ENCODE results near the gene OR5M8.

The OR5M8 gene

DNA sequence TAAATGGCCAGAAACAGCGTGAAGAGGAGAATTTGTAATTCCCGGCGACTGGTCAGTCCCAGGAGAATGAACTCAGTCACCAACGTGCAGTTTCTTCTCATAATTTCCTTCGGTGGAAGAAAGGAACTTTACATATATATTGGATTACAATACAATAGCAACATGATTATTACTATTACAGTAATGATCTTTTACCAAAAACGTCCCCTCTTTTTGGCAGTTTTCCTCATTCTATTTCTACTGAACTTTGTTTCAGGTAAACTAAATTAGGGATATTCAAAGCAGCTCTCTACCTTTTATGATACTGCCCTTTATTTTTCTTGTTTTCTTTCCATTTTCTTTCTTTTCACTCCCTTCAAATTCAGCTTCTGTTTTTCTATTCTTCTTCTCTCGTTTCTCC lies at the start of gene OR5M8:
OR5M8 (minus strand) TSS at position 101 of the 400 bp plus-strand sequence; CDS start at position 101, 0 bp downstream.
- no peak for DNase-seq (ENCODE audit: low read depth in 1 of 2, low spot score in 1 of 2)
- no peak for TF ChIP-seq JUND (IDR thresholded peaks at IDR 0.05; ENCODE audit: low read depth)
- in situ Hi-C loops (cut with HindIII; ENCODE audit: low pct_unique_long_range_greater_than_20kb, low sequenced_read_pairs): no loop called here

DNA sequence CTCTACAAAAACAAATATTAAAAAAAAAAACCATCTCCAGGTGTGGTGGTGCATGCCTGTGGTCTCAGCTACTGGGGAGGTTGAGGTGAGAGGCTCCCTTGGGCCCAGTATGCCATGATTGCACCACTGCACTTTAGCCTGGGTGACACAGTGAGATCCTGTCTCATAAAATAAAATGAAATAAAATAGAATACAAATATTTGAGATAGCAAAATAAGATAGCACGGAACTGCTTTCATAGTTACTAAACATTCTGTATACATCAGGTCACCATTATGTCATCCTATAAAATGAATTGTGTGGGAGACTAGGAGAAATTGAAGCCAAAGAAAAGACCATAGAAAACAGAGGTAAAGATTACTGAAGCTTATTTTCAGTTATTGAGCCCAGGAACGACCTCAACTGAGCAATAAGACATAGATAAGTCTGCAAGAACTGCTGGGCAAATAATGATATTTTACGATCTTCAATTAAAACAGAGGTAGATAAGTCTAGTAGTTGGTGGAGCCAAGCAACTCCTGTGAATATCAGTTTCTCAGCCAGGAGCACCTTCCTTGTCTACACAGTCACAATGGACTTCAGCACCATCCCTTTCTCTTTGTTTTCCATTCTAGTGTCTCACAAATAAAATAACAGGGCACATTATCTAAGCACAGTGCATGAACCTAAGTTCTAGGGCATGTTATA lies 42.0 kb upstream of the OR5M8 start:
- TF ChIP-seq JUND (IDR thresholded peaks at IDR 0.05; ENCODE audit: low read depth): no peak
- no peak for DNase-seq (ENCODE audit: low read depth in 1 of 2, low spot score in 1 of 2)
- in situ Hi-C loops (cut with HindIII; ENCODE audit: low pct_unique_long_range_greater_than_20kb, low sequenced_read_pairs): no loop called here

DNA sequence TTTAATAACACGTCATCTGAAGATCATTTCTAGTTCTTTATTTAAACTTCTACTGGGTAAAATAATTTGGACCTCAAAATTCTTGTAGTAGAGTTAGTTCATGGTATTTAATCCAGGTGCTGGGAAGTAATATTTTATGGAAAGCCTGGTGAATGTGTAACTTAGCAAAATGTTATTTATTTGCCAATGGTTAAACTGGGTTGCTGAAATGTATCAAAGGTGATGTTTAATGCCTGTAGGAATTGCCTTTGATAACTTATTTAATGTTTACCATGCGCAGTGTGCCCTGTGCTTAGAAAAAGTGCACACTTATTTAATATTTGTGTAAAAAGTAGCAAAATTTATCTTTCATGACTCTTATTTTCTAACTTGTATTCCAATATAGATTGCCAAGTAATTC lies 40.7 kb upstream of the OR5M8 start:
- in situ Hi-C loops (cut with HindIII; ENCODE audit: low pct_unique_long_range_greater_than_20kb, low sequenced_read_pairs): no loop called here
- TF ChIP-seq JUND (IDR thresholded peaks at IDR 0.05; ENCODE audit: low read depth): no peak
- no peak for DNase-seq (ENCODE audit: low read depth in 1 of 2, low spot score in 1 of 2)

DNA sequence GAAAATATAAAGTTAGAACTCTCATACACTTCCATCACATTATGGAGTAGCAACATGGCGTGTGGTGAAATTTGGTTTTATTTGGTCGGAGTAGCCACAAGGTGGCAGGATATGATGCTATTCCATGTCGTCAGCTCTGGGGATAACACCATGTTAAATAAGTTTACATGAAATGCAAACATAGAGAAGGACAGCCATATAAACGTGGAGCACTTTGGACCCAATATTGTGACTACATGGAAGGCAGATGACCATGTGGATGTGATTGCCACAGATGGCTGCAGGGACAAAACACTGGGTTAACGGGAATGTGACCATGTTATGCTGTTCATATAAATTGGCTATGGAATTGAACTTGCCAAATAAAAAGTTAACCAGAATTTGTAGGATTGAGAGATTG lies 30.8 kb upstream of the OR5M8 start:
- DNase-seq (ENCODE audit: low read depth in 1 of 2, low spot score in 1 of 2): peak in 1 of 2 experiments; percentile 59
- no peak for TF ChIP-seq JUND (IDR thresholded peaks at IDR 0.05; ENCODE audit: low read depth)
- in situ Hi-C loops (cut with HindIII; ENCODE audit: low pct_unique_long_range_greater_than_20kb, low sequenced_read_pairs): no loop called here

DNA sequence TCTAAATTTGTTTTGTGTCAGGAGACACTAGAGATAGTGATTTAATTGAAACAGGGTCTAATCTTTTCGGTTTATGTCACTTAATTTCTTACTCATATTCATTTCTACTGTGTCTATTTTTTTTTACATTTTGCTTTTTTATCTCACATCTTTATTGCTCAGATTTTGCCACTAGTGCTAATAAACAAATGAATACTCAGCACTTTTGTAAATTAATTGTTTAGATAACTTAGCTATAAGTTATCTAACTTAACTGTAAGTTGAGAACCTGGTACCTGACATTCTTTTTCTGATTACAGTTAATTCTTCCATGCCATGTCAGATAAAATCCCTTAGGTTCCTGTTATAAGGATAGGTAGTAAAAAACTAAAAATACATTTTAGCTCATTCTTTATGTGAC lies 22.1 kb upstream of the OR5M8 start:
- in situ Hi-C loops (cut with HindIII; ENCODE audit: low pct_unique_long_range_greater_than_20kb, low sequenced_read_pairs): no loop called here

DNA sequence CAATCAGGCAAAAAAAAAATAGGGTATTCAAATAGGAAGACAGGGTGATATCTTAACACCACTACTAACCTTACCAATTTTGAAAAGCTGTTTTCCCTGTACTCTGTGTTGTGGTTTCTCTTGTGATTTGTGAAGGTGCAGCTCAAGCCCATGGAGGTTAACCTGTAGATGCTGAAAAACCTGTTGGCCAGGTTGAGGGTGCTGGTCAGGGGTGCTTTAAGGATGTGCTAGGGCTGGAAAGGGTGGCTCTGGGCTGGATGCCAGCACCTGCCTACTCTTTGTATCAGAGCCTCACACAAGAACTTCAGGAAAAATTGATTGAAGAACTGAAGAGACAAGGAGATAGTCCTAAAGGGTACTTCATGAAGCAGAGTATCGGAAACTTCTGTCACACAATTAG lies 18.3 kb upstream of the OR5M8 start:
- DNase-seq (ENCODE audit: low read depth in 1 of 2, low spot score in 1 of 2): peak in 1 of 2 experiments; percentile 48
- no peak for TF ChIP-seq JUND (IDR thresholded peaks at IDR 0.05; ENCODE audit: low read depth)
- in situ Hi-C loops (cut with HindIII; ENCODE audit: low pct_unique_long_range_greater_than_20kb, low sequenced_read_pairs): no loop called here

More for the DNA sequence above, 22.1 kb upstream of the OR5M8 start:
- DNase-seq (ENCODE audit: low read depth in 1 of 2, low spot score in 1 of 2): no peak
- TF ChIP-seq JUND (IDR thresholded peaks at IDR 0.05; ENCODE audit: low read depth): no peak

DNA sequence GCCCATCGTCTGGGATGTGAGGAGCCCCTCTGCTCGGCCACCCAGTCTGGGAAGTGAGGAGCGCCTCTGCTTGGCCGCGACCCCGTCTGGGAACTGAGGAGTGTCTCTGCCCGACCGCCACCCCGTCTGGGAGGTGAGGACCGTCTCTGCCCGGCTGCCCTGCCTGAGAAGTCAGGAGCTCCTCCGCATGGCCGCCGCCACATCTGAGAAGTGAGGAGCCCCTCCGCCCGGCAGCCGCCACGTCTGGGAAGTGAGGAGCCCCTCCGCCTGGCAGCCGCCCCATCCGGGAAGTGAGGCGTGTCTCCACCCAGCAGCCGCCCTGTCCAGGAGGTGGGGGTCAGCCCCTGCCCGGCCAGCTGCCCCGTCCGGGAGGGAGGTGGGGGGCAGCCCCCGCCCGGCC lies 5.8 kb upstream of the OR5M8 start:
- no peak for TF ChIP-seq JUND (IDR thresholded peaks at IDR 0.05; ENCODE audit: low read depth)
- in situ Hi-C loops (cut with HindIII; ENCODE audit: low pct_unique_long_range_greater_than_20kb, low sequenced_read_pairs): no loop called here
- DNase-seq (ENCODE audit: low read depth in 1 of 2, low spot score in 1 of 2): no peak

DNA sequence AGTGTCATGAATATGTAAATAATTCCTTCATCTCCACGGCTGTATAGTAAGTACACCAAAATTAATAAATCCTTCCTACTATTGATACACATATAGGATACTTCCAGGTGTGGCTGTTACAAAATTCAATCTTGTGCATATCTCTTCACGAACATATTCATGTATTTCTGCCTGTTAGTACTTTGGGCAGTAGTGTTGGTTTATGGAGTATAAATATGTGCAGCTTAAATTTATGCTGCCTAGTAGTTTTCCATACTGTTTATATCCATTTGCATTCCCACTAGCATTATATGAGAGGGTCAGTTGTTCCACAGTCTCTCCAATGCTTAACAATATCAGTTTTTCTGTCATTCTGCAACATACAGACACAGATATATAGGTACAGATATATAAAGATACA lies 3.9 kb upstream of the OR5M8 start:
- in situ Hi-C loops (cut with HindIII; ENCODE audit: low pct_unique_long_range_greater_than_20kb, low sequenced_read_pairs): no loop called here
- DNase-seq (ENCODE audit: low read depth in 1 of 2, low spot score in 1 of 2): no peak
- no peak for TF ChIP-seq JUND (IDR thresholded peaks at IDR 0.05; ENCODE audit: low read depth)

DNA sequence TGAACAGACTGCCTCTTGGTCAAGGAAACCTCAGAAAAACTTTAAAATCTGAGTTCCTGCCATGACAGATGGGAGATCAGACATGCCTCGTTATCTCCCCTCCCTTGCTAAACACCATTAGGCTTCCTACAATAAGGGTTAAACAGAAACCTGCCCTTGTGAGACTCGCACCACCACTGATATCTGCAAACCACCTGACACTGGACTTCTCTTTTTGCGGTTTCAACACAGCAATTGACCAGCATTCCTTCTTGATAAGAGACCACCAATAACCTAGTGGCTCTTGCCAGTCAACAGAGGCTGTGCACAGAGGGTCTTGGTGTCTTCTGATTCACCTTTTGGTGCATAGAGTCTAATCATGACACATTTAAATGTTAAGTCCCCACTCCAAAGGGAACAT lies 4.4 kb downstream of the OR5M8 start:
- in situ Hi-C loops (cut with HindIII; ENCODE audit: low pct_unique_long_range_greater_than_20kb, low sequenced_read_pairs): no loop called here
- TF ChIP-seq JUND (IDR thresholded peaks at IDR 0.05; ENCODE audit: low read depth): no peak
- no peak for DNase-seq (ENCODE audit: low read depth in 1 of 2, low spot score in 1 of 2)

DNA sequence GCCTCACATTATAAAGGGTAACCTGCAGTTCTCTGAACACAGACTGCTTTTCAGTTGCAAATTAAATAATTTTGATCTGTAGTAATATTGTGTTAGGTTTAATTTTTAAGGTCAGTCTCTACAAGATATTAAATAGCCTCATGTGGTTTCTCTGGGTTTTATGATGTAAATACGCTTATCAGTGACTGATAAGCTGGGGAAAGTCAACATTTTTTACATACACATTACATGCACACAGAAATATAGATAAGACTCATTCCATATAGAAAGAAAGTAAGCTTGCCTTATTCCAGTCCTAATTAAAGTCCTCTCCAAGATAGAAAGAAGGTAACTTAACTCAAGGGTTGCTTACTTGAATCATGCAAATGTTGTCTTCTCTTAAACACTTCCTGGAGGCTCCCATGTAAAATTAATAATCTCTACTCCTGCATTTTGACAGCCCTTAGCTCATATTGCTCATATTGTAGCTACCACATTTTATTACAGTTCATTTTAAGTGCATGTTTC lies 16.4 kb downstream of the OR5M8 start:
- TF ChIP-seq JUND (IDR thresholded peaks at IDR 0.05; ENCODE audit: low read depth): no peak
- in situ Hi-C loops (cut with HindIII; ENCODE audit: low pct_unique_long_range_greater_than_20kb, low sequenced_read_pairs): no loop called here
- no peak for DNase-seq (ENCODE audit: low read depth in 1 of 2, low spot score in 1 of 2)

DNA sequence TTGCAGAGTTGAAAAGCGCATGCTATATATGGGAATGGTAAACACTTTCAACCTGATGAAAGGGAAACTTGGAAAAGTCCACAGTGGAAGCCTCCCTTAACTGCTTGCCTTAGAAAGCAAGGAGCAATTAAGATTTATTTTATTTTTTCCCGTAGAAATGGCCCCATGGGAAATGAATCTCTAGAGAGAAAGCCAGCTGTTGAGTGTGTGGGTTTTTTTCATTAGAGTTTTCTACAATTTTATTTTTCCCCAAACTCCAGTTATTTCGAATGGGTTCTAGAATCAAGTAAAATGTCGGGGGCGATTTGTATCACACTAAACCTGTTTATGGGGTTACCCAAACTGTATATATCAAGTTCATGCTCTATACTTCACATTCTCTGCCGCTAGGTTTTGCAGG lies 17.9 kb downstream of the OR5M8 start, which contains the start of gene OR5M3:
OR5M3 (minus strand) TSS at position 101 of the 400 bp plus-strand sequence. CDS start 2,855 bp downstream, outside the sequence.
- no peak for DNase-seq (ENCODE audit: low read depth in 1 of 2, low spot score in 1 of 2)
- TF ChIP-seq JUND (IDR thresholded peaks at IDR 0.05; ENCODE audit: low read depth): no peak
- in situ Hi-C loops (cut with HindIII; ENCODE audit: low pct_unique_long_range_greater_than_20kb, low sequenced_read_pairs): no loop called here

DNA sequence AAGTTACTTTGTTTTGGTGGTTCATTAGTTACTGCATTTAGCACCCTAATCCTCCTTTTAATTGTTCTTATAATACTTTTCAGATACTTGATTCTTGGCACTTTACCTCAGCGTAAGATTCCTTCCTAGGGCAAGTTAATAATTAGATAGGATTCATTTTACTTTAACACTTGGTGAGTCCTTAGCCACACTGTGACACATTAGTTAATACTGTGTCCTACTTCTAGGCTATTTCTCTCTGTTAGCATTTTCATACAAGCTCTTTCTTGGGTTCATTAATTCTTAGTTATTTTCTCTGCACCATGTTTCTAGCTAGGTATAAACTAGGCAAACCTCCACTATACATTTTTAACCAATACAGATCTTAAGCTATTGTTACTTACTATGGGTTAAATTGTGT lies 34.1 kb downstream of the OR5M8 start:
- no peak for DNase-seq (ENCODE audit: low read depth in 1 of 2, low spot score in 1 of 2)
- no peak for TF ChIP-seq JUND (IDR thresholded peaks at IDR 0.05; ENCODE audit: low read depth)
- in situ Hi-C loops (cut with HindIII; ENCODE audit: low pct_unique_long_range_greater_than_20kb, low sequenced_read_pairs): no loop called here

DNA sequence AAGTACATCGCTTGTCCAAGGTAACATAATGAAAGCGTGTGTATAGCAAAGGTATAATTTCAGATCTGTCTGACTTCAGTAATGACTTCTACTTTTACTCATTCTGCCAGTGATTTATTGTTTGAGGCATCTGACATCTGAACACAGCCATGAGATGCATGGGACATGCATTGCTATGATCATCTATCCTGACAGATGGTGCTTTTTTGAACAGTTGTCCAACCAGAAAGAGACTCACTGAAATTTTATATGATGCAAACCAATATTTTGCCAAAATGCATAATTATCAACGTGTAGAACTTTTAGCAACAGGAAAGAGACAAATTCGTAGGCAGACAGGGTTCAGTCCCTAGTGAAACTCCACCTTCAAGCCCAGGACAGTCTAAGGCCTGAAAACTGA lies 37.6 kb downstream of the OR5M8 start:
- TF ChIP-seq JUND (IDR thresholded peaks at IDR 0.05; ENCODE audit: low read depth): no peak
- in situ Hi-C loops (cut with HindIII; ENCODE audit: low pct_unique_long_range_greater_than_20kb, low sequenced_read_pairs): no loop called here
- DNase-seq (ENCODE audit: low read depth in 1 of 2, low spot score in 1 of 2): no peak
